CD4-positive, alpha-beta T cell treated with Interleukin-6 at 100 ng/mL for 8 hours (primary cell): ENCODE measurements around the gene ERC1.

Experiments used
- DNase-seq: peaks from one replicate; pipeline ENCODE4 v3.0.0-alpha.2; 2020; ENCODE audit warnings: mixed read lengths, low spot score

The ERC1 gene

DNA sequence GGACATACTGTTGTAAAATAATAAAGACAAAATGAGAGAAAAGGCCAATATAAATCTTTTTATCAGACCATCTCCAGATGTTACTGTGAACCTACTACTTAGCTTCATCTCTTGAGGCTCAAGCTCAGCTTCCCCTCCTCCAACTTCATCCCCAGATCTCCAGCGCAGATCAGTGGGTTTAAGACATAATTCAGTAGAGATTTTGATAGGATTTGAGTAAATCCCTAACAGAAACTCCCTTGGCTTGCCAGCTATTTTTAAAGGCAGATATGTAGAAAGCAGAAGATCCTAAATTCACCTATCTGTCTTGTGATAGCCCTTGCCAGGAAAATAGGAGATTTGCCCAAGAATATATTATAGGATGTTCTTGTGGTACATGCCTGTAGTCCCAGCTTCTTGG, 366.7 kb downstream of the ERC1 start:
- no peak for DNase-seq

DNA sequence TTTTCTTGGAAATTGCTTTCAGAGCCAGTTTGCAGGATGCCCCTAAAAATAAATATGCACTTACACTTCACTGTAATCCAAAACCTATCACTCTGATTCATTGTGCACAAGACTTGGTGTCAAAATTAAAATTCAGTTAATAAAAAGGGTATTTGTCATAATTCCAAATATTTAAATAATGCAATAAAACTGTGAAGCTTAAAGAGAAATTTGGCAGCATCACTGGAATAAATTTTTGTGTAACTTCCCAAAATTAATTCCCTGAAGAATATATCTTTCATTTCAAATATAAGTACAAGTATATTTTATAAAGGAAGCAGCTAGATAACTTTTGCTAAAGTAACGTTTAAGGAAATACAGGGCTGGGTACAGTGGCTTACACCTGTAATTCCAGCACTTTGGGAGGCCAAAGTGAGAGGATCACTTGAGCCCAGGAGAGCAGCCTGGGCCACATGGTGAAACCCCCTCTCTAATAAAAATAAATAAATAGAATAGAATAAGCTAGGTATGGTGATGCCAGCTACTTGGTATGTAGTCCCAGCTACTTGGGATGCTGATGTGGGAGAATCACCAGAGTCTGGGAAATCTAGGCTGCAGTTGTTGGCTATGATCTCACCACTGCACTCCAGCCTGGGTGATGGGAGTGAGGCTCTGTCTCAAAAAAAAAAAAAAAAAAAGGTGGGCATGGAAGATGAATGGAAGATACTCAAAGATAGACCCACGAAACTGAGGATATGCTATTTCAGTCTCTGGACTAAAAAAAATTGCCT, 369.6 kb downstream of the ERC1 start:
- DNase-seq: no peak

- no peak for DNase-seq
Observed at GRCh38 chr12:1362143-1362662, 371.2 kb downstream of the ERC1 start.

DNA sequence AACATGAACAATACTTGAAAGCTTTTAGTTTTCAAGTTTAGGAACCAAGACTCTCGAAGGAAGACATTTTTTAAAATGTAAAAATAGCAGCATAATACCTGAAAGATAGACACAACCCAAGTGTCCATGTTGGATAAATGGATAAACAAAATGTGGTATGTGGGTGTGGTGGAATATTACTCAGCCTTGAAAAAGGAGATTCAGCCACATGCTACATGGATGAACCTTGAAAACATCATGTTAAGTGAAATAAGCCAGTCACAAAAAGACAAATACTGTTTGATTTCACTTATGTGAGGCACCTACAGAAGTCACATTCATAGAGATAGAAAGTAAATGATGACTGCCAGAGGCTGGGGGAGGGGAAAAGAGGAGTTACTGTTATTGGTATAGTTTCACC, 374.7 kb downstream of the ERC1 start:
- DNase-seq: no peak

DNA sequence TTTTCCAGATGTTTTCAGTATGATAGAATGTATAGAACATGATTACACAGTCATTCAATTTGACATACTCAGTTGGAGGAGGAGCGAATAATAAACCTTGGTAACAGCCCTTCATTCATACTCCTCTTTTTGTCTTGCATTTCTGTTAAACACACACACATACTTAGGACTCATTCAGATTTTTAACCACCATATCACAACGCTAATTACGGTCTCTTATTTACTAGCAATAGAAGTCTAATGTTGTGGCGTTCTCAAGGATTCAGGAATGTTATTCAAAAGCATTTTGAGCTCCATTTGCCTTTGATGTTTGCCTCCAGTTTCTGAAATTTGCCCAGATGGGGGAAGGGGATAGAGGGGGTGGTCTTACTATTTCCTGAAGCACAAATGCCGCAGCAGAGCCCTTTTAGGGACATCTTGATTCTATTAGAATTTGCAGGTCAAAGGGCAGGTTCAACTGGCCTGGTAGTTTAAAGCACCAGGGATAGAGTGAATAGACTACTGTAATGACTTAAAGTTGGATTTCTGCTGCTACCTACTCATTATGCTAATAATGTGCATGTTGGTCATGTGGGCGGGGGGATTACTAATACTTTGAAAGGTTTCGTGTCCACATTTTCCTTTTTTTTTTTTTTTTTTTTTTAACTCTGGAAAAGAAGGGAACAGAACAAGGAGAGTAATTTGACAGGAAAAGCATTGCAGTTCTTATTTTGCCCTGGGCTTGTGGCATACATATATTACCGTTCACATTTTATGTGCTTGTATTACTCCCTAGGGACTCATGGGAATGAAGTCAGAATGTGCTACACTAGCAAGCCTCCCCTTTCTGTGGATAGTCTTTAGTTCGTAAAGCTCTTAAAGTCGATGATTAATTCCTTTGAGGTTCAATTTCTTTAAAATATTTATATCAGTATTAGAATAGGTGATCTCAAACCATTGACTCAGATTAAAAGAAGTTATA, 376.6 kb downstream of the ERC1 start:
- DNase-seq: no peak

GRCh38 chr12:1369460-1369859, 378.4 kb downstream of the ERC1 start:
- no peak for DNase-seq

- DNase-seq: no peak
Observed at GRCh38 chr12:1369938-1370500, 379.0 kb downstream of the ERC1 start.

DNA sequence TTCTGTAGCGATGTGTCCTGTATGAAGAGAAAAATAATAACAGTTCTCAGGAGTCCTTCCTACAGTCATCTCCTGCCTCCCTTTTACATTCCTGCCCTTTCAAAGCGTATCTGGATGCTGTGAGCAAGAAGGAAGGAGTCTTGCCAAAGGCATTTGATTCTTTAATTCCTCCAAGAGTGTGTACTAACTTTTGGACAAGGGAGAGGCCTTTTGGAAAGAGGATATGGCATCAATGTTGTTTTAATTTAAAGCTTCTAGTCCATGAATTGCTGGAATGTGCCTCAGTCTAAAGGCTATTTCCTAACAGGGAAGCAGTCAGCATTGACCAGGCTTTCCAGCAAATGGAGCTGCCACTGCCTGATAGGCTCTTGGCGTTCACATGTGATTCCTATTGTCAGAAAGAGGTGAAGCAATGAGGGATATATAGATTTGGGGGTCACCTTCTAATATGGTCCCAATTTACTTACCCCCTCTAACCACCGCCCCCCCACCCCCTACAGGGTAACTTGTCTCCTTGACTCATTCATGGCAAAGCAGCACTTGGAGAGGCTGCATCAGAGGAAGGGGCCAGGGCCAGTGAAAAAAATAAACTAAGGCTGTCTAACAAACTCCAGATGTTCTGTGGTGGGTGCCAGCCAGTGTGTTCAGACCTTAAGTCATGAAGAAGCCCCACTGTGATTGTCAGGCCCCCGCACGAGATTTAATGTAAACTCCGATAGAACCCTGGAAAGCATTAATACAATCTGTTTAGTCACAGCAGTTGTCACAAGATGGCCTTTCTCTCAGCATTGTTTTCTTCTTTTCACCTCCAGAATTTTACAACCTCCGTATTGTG, 383.1 kb downstream of the ERC1 start:
- DNase-seq: no peak

GRCh38 chr12:1375323-1375722, 384.3 kb downstream of the ERC1 start:
- DNase-seq: no peak

DNA sequence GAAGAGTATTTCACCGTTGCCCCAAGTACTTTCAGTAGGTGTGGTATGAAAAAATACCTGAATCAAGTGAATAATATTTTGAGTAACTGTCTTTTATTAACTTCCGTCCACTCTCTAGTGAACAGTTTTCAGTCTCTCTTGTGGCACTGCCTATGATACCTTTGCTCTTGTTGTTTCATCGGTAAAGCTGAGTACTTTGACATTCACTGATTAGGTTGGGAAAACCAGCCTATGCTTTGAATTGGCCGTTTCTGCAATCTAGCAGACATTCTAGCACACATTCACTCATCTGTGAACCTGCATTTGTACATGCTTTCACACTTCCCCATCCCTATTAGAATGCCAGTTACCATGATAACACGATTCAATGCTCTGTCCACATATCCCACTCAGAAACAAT, 386.1 kb downstream of the ERC1 start:
- DNase-seq: no peak

DNA sequence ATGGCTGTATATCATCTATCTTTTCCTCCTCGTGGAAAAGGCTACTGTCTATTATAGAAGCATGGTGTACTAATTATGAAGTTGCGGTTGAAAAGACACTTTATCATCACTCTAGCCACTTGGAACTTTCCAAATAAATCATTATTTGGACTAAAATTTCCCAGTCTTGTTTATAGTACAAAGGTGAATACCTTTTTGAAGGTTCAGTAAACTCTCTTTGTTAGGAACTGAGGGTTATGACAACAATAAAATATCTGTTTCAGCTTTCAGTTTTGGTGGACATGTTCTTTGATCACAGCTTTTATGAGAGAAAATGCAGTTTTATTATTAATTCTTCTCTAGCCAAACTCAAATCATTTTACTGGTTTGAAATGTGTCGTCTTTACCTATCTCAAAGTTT, 386.7 kb downstream of the ERC1 start:
- no peak for DNase-seq

DNA sequence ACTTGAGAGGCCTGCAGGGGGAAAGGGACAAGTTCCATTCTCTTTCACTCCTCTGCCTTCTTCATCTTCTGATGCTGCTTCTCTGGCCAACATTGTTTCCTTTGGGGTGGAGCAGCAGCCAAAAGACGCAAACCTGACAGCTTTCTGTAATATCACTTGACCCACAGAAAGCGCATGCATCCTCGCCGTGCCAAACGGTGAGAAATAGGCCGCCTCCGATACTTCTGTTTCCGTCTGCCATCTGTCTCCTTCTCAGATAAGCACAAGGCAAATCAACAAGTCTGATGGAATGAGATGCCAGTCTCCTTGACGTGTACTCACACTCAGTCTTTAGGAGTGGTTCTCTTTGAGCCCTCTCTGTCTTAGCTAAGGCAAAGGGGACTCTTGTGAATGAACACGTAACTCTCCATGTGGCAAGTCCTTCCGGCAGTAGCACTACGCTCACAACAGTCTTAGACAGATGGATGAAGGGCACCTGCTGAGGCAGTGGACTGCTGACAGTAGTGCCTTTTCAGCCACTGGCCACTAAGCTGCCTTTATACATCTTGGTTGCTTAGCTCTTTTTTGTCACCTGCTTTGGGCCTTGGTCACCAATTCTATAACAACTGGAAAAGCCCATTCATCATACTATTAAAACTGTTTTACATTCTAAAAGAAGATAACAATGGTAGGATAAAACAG, 389.3 kb downstream of the ERC1 start:
- DNase-seq: no peak

DNA sequence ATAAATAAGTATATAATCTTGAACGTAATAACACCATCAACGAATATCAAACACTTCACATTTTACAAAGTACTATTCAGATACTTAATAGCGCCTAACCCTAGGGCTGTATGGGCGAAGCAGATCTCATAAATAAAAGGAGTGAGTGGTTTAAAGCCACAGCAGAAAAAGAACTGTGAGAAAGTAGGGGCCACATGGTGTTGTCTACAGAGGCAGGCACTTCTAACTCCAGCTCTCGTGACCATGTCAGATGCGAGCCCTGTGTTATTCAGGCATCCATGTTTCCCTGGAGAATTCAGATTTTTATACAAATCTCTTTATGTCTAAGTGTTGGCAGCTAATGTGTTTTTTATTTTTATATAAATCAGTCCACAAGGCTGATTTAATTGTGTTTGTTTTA, 391.1 kb downstream of the ERC1 start:
- DNase-seq: no peak

DNA sequence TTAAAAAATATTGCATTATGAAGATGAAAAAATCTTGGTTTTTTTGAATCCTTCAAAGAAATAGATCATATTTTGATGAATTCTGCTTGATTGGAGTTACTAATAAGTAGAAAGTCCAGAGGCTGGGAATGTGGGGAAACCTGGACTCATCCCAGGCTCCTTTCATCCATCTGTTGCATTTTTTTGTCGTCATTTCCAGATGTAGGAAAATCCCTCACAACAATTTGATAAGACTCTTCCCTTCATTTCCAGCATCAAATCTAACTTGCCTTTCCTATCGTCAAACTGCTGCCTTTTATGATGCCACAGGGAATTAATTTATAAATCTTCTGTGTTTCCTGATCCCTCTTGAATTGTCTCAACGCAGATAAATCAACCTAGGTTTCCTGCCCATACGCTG, 391.8 kb downstream of the ERC1 start:
- no peak for DNase-seq

DNA sequence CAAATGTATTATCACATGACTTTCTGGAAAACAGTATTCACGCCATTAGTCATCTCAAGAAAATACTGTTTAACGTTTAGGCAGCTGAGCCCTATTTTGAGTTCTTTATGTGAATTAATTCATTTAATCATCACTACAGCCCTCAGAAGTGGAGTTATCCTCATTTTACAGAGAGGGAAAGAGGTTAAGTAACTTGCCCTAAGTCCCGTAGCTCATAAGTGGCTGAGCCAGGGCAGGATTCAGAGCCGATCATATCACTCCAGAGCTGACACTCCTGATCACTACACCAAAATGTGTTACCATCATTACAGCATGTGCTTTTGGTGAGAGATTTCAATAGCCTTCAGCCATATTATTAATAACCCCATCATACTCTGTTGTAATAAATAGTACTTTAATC, 392.7 kb downstream of the ERC1 start:
- no peak for DNase-seq

DNA sequence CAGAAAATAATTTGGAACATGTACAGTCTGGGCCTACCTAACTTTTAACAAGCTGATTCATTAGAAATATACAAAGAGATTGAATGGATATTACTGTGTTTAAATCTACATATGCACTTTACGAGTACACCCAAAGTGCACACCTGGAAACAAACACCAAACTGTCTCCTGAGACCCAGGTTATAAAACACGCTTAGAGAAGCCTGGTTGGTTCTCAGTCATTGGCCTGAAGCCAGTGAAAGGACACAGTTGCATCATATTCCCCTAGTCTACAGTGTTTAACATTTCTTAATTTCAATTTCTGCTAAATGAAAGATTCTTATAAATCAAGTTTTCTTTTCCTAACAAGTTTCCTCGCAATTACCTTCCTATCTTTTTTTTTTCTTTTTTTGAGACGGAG, 393.9 kb downstream of the ERC1 start:
- DNase-seq: no peak

- no peak for DNase-seq
Observed at GRCh38 chr12:1391722-1392121, 400.7 kb downstream of the ERC1 start.

DNA sequence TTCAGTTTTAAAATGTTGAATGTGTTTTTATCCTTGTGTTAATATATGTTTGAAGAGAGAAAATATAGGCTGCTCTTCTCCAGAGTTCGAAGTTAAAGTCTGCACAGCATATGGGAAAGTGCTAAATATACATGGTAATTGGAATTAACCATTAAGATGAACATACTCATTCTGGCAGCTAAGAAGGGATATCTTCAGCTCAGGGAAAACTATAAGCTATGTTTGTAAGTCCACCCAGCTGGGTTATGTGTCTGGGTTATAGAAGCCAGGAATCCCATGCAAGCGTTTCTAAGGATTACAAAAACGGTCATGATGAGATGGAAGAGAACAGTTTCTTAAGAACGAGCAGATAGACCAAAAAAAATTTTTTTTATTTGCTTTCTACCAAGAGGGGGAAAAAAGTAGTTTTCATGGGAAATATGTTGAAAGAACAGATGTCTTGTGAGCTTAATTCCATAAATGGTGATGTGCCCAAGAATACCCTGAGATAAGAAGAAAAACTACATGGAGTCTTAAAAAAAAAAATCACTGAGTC, 404.5 kb downstream of the ERC1 start:
- no peak for DNase-seq

DNA sequence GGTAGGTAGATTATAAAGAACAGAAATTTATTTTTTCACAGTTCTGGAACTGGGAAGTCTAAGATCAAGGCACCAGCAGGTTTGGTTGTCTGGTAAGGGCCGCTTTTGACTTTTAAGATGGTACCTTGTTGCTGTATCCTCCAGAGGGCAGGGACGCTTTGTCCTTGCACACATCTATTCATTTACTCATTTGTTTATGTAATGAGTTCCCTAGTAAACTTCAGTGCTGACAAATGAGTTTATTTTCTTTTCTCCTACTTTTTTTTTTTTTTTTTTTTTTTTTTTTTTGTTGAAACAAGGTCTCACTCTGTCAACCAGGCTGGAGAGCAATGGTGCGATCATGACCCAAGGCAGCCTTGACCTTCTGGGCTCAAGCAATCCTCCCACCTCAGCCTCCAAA, 407.6 kb downstream of the ERC1 start:
- DNase-seq: no peak

- no peak for DNase-seq
Observed at GRCh38 chr12:1401891-1402290, 410.9 kb downstream of the ERC1 start.

- DNase-seq: no peak
Observed at GRCh38 chr12:1403417-1403816, 412.4 kb downstream of the ERC1 start.
